OCI-LY3 (cell line): ENCODE measurements around the gene SMCO2.

Source experiments
- H2AFZ ChIP-seq: fragments of 200-600, 300-600 bp; shearing (Covaris generic); 2 replicates; pipeline ENCODE4 v1.6.0; 2014; ENCODE audit warnings: antibody characterized with exemption, low read depth, low read length
- H3K27ac ChIP-seq: fragments of 200-600, 300-600 bp; sonication (generic); 2 replicates; pipeline ENCODE4 v1.5.1; 2014; ENCODE audit warnings: mild to moderate bottlenecking, low read length, moderate library complexity, mixed read lengths
- H3K27me3 ChIP-seq: fragments of 200-600, 300-600 bp; sonication (generic); 2 replicates; pipeline ENCODE4 v1.6.1; 2014; ENCODE audit warnings: low read depth, low read length, mixed read lengths
- H3K36me3 ChIP-seq: fragments of 200-600, 300-600 bp; sonication (generic); replicated peaks from 2 replicates; pipeline ENCODE3; 2014; ENCODE audit warnings: low read depth, low read length, mixed read lengths
- H3K4me1 ChIP-seq: fragments of 300-600, 200-600 bp; sonication (generic); 2 replicates; pipeline ENCODE4 v1.6.1; 2014; ENCODE audit warnings: low read length, mixed read lengths
- H3K4me2 ChIP-seq: fragments of 200-600, 300-600 bp; sonication (generic); 2 replicates; pipeline ENCODE4 v1.6.1; 2014; ENCODE audit warnings: low read length, mixed read lengths
- H3K4me3 ChIP-seq: fragments of 300-600, 200-600 bp; sonication (generic); 2 replicates; pipeline ENCODE4 v1.5.1; 2014; ENCODE audit warnings: antibody characterized with exemption, mild to moderate bottlenecking, low read length, moderate library complexity
- H3K79me2 ChIP-seq: fragments of 300-600, 200-600 bp; shearing (Covaris generic); 2 replicates; pipeline ENCODE4 v1.6.1; 2014; ENCODE audit warnings: mild to moderate bottlenecking, low read length, mixed read lengths
- H3K9ac ChIP-seq: fragments of 300-600, 200-600 bp; shearing (Covaris generic); 2 replicates; pipeline ENCODE4 v1.6.0; 2014; ENCODE audit warnings: mild to moderate bottlenecking, low read length, moderate library complexity
- H3K9me3 ChIP-seq: fragments of 200-600, 300-600 bp; shearing (Covaris generic); 2 replicates; pipeline ENCODE4 v1.6.1; 2014; ENCODE audit warnings: low read length, mixed read lengths; ENCODE audit not compliant: insufficient read depth
- H4K20me1 ChIP-seq: fragments of 200-600, 300-600 bp; sonication (generic); 2 replicates; pipeline ENCODE4 v1.6.1; 2016; ENCODE audit warnings: low read length, mixed read lengths; ENCODE audit not compliant: insufficient read depth
- CTCF ChIP-seq: fragments of 200-600, 300-600 bp; sonication (generic); IDR thresholded peaks from 2 replicates; pipeline ENCODE4 v1.5.1; 2014; ENCODE audit warnings: antibody characterized with exemption, low read length, low read depth
- EZH2phosphoT487 ChIP-seq: fragments of 200-600 bp; shearing (Covaris generic); IDR thresholded peaks from 2 replicates; pipeline ENCODE4 v1.6.1; 2018; ENCODE audit warnings: antibody characterized with exemption, mixed run types, low read depth

Gene SMCO2

GRCh38 chr12:27463511-27464219, 17.1 kb downstream of the SMCO2 start:
- peaks cover 13% of the 10 kb centered on the region for H3K4me1 ChIP-seq
- H3K27me3 ChIP-seq = peaks cover 4% of the 10 kb centered on the region; the same call in 1 of the 2 replicates
- H3K79me2 ChIP-seq = no peaks in the 10 kb centered on the region
- H3K27ac ChIP-seq = no peak overlapping the region
- no peaks in the 10 kb centered on the region for H3K36me3 ChIP-seq
- no peaks in the 10 kb centered on the region for H3K9me3 ChIP-seq
- H4K20me1 ChIP-seq = no peaks in the 10 kb centered on the region
- H3K9ac ChIP-seq = no peak overlapping the region
- no peak overlapping the region for H3K4me3 ChIP-seq
- TF ChIP-seq EZH2phosphoT487 (no peak), CTCF (no peak)
- H3K4me2 ChIP-seq = no peak overlapping the region
- no peak overlapping the region for H2AFZ ChIP-seq

- Histone ChIP-seq H3K9ac (no peak overlapping the region), H3K27ac (no peak overlapping the region), H2AFZ (no peak overlapping the region), H3K27me3 (peaks cover 4% of the 10 kb centered on the region; the same call in 1 of the 2 replicates), H3K4me2 (no peak overlapping the region), H4K20me1 (no peaks in the 10 kb centered on the region), H3K9me3 (no peaks in the 10 kb centered on the region), H3K4me3 (no peak overlapping the region), H3K36me3 (no peaks in the 10 kb centered on the region), H3K79me2 (no peaks in the 10 kb centered on the region), H3K4me1 (peaks cover 13% of the 10 kb centered on the region)
- TF ChIP-seq CTCF (no peak), EZH2phosphoT487 (no peak)
Observed at GRCh38 chr12:27464220-27464554, 17.7 kb downstream of the SMCO2 start.

- H2AFZ ChIP-seq = no peak overlapping the region
- no peaks in the 10 kb centered on the region for H3K4me1 ChIP-seq
- H3K27me3 ChIP-seq = no peaks in the 10 kb centered on the region
- no peaks in the 10 kb centered on the region for H4K20me1 ChIP-seq
- no peaks in the 10 kb centered on the region for H3K79me2 ChIP-seq
- H3K4me3 ChIP-seq = no peak overlapping the region
- H3K9ac ChIP-seq = no peak overlapping the region
- TF ChIP-seq EZH2phosphoT487 = no peak
- no peak for TF ChIP-seq CTCF
- H3K36me3 ChIP-seq = no peaks in the 10 kb centered on the region
- no peaks in the 10 kb centered on the region for H3K9me3 ChIP-seq
- no peak overlapping the region for H3K4me2 ChIP-seq
- H3K27ac ChIP-seq = no peak overlapping the region
Observed at GRCh38 chr12:27467641-27468040, 21.1 kb downstream of the SMCO2 start.

- Histone ChIP-seq H2AFZ (no peak overlapping the region), H3K79me2 (no peaks in the 10 kb centered on the region), H3K4me3 (no peak overlapping the region), H4K20me1 (no peaks in the 10 kb centered on the region), H3K36me3 (no peaks in the 10 kb centered on the region), H3K4me2 (no peak overlapping the region), H3K9ac (no peak overlapping the region), H3K4me1 (no peaks in the 10 kb centered on the region), H3K9me3 (no peaks in the 10 kb centered on the region), H3K27ac (no peak overlapping the region), H3K27me3 (no peaks in the 10 kb centered on the region)
- TF ChIP-seq EZH2phosphoT487 = no peak
Observed at GRCh38 chr12:27468241-27468640, 21.7 kb downstream of the SMCO2 start.
